K562 (cell line): ENCODE data around the gene OR2V2. TPM values are rescaled to one million over a fixed set of nuclear protein-coding genes. Genes with fewer than 3 reads are reported as not detected.

ENCODE experiments used
- CEBPG ChIP-seq, 3 experiments: fragments of 200-800 bp in 1 of 3; sonication (Bioruptor generic) in 1 of 3; sonication (generic) in 1 of 3; formaldehyde crosslinking in 1 of 3; IDR thresholded peaks in 2 of 3; conservative IDR thresholded peaks in 1 of 3; 2 replicates each; pipeline versions ENCODE4 v1.6.1 to v1.8.0; 2016 to 2022; ENCODE audit warnings: missing compliant biosample characterization in 2 of 3, missing genetic modification characterization in 2 of 3, mild to moderate bottlenecking in 1 of 3, missing genetic modification reagents in 1 of 3
- MEIS2 ChIP-seq: fragments of 450-650 bp; IDR thresholded peaks from 2 replicates; pipeline ENCODE4 v1.6.1; 2014; ENCODE audit warnings: mild to moderate bottlenecking; ENCODE audit not compliant: partially characterized antibody
- NR2C2 ChIP-seq, 2 experiments: fragments of 200-800 bp in 1 of 2; sonication (Bioruptor generic) in 1 of 2; sonication (generic) in 1 of 2; formaldehyde crosslinking in 1 of 2; IDR thresholded peaks; 2 replicates each; pipeline versions ENCODE4 v1.6.1 to v1.8.0; 2016 to 2022; ENCODE audit warnings: mild to moderate bottlenecking in 1 of 2, missing compliant biosample characterization in 1 of 2, missing genetic modification characterization in 1 of 2, missing genetic modification reagents in 1 of 2
- RAD21 ChIP-seq, 2 experiments: fragments of 250-450 bp in 1 of 2; fragments of 450-650 bp in 1 of 2; sonication (Bioruptor Pico) in 1 of 2; formaldehyde crosslinking in 1 of 2; IDR thresholded peaks in 1 of 2; conservative IDR thresholded peaks in 1 of 2; 2 replicates each; pipeline versions ENCODE4 v1.4.0 to v1.8.0; 2020 to 2022; ENCODE audit warnings: mild to moderate bottlenecking in 2 of 2, moderate library complexity in 1 of 2
- ZZZ3 ChIP-seq: fragments of 450-650 bp; IDR thresholded peaks from 2 replicates; pipeline ENCODE4 v1.6.1; 2016; ENCODE audit warnings: antibody characterized with exemption, mild to moderate bottlenecking, moderate library complexity
- polyA plus RNA-seq, 8 experiments: library from polyadenylated mRNA; depleted of rRNA in 4 of 8; stranded (reverse) in 5 of 8; unstranded in 3 of 8; fragments of >200 nt; fragmentation: Nextera tagmentation in 2 of 8; fragmentation: Illumina TruSeq in 1 of 8; extraction: Ambion mirVana in 2 of 8; extraction: Trizol in 1 of 8; gene quantifications; 2 replicates each; pipeline versions ENCODE4 v1.2.1 to v1.2.3, GENCODE V29; 2011 to 2014; ENCODE audit warnings: inconsistent platforms in 1 of 8, missing spikeins in 1 of 8
- total RNA-seq, 7 experiments: library from RNA; depleted of rRNA in 6 of 7; stranded (reverse); fragments of >200 nt in 6 of 7; fragmentation: Illumina TruSeq in 2 of 7; extraction: Trizol in 2 of 7; gene quantifications; 2 replicates each; pipeline versions ENCODE4 v1.2.1 to v1.2.3, GENCODE V29; 2011 to 2021; ENCODE audit warnings: low replicate concordance in 1 of 7
- TF ChIP-seq, protein P1 (sequence below), 3 experiments: IDR thresholded peaks in 2 of 3; conservative IDR thresholded peaks in 1 of 3; 2 replicates each; pipeline ENCODE4 v1.5.1; 2011 to 2012; ENCODE audit warnings: low read length in 3 of 3, mild to moderate bottlenecking in 3 of 3, control low read depth in 2 of 3, improper control_type of control experiment in 1 of 3, inconsistent platforms in 1 of 3, low read depth in 1 of 3, mixed read lengths in 1 of 3, moderate library complexity in 1 of 3; ENCODE audit not compliant: insufficient read depth in 2 of 3
- TF ChIP-seq, protein P2 (sequence below), 2 experiments: fragments of 450-650 bp; formaldehyde crosslinking in 1 of 2; IDR thresholded peaks; 2 replicates each; pipeline versions ENCODE4 v1.4.0 to v1.6.1; 2014 to 2020; ENCODE audit warnings: mild to moderate bottlenecking in 2 of 2, borderline replicate concordance in 1 of 2, low read depth in 1 of 2
- TF ChIP-seq, protein P3 (sequence below), 2 experiments: IDR thresholded peaks in 1 of 2; conservative IDR thresholded peaks in 1 of 2; 2 replicates each; pipeline ENCODE4 v1.6.1; 2016; ENCODE audit warnings: low read depth in 2 of 2, mild to moderate bottlenecking in 1 of 2, missing compliant biosample characterization in 1 of 2, missing genetic modification characterization in 1 of 2, moderate library complexity in 1 of 2

Gene OR2V2
- total and polyA plus RNA-seq, 9 of the 15 experiments (the other 6 are each of a cell fraction or from before 2014, with no cell fraction given): 0.01 TPM; not detected in 8

DNA sequence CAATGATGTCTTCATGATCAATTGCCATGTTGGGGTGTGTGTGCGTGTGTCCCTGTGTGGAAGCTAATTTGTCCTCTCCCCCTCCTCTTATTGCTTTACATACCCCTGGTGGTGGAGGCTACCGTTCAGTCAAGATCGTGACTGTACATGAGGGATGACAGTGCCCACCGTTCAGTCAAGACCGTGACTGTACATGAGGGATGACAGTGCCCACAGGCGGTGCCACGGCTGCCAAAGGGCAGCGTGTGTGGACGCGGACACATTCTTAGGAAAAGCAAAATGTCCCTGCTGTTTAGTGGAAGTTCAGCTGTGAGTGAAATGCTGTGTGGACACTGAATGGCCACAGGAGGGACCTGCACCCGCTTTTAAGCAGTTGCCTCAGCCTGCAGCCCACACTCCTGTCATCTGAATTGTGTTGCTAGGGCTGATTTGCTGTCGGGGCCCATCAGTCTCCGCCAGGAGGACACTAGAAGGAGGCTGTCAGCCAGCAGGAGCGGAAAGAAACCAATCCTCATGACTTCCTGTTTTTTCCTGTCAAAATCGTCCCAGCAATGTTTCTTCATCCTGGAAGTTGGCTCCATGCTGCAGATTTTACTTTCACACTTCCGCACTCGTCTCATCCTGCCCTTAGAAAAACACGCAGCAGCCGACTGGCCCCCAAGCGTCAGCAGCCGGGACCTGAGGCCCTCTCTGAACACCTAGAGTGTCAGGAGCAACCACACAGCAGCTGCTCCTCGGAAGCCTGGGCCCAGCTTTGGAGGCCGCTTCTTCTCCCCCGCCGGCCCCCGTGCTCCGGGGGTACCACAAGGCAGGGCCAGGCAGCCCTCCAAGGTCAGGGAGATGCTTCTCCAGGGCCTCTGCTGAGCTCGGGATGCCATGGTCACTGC lies 25.5 kb upstream of the OR2V2 start (continued):
- TF ChIP-seq, protein P1, sequence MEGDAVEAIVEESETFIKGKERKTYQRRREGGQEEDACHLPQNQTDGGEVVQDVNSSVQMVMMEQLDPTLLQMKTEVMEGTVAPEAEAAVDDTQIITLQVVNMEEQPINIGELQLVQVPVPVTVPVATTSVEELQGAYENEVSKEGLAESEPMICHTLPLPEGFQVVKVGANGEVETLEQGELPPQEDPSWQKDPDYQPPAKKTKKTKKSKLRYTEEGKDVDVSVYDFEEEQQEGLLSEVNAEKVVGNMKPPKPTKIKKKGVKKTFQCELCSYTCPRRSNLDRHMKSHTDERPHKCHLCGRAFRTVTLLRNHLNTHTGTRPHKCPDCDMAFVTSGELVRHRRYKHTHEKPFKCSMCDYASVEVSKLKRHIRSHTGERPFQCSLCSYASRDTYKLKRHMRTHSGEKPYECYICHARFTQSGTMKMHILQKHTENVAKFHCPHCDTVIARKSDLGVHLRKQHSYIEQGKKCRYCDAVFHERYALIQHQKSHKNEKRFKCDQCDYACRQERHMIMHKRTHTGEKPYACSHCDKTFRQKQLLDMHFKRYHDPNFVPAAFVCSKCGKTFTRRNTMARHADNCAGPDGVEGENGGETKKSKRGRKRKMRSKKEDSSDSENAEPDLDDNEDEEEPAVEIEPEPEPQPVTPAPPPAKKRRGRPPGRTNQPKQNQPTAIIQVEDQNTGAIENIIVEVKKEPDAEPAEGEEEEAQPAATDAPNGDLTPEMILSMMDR (IDR thresholded peaks at IDR 0.05 in 2 of 3, conservative IDR thresholded peaks at IDR 0.05 in 1 of 3; ENCODE audit: insufficient read depth in 2 of 3, low read depth in 1 of 3, low read length in 3 of 3): peak; percentile 49 to 61 (median 58); a peak in 5 of 6 replicates
- peak; percentile 48 for TF ChIP-seq CEBPG (CRISPR knock-in tag; IDR thresholded peaks at IDR 0.05)
- no peak for TF ChIP-seq CEBPG (tag; conservative IDR thresholded peaks at IDR 0.05 in 1 of 2, IDR thresholded peaks at IDR 0.05 in 1 of 2)
- TF ChIP-seq, protein P2, sequence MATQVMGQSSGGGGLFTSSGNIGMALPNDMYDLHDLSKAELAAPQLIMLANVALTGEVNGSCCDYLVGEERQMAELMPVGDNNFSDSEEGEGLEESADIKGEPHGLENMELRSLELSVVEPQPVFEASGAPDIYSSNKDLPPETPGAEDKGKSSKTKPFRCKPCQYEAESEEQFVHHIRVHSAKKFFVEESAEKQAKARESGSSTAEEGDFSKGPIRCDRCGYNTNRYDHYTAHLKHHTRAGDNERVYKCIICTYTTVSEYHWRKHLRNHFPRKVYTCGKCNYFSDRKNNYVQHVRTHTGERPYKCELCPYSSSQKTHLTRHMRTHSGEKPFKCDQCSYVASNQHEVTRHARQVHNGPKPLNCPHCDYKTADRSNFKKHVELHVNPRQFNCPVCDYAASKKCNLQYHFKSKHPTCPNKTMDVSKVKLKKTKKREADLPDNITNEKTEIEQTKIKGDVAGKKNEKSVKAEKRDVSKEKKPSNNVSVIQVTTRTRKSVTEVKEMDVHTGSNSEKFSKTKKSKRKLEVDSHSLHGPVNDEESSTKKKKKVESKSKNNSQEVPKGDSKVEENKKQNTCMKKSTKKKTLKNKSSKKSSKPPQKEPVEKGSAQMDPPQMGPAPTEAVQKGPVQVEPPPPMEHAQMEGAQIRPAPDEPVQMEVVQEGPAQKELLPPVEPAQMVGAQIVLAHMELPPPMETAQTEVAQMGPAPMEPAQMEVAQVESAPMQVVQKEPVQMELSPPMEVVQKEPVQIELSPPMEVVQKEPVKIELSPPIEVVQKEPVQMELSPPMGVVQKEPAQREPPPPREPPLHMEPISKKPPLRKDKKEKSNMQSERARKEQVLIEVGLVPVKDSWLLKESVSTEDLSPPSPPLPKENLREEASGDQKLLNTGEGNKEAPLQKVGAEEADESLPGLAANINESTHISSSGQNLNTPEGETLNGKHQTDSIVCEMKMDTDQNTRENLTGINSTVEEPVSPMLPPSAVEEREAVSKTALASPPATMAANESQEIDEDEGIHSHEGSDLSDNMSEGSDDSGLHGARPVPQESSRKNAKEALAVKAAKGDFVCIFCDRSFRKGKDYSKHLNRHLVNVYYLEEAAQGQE (IDR thresholded peaks at IDR 0.05; ENCODE audit: borderline replicate concordance): peak; percentile 36; the same call in 1 of the 2 replicates
- TF ChIP-seq, protein P2 (CRISPR knock-in tag; IDR thresholded peaks at IDR 0.05; ENCODE audit: low read depth): no peak
- TF ChIP-seq RAD21 (CRISPR knock-in tag; conservative IDR thresholded peaks at IDR 0.05 in 1 of 2, IDR thresholded peaks at IDR 0.05 in 1 of 2): peak in 1 of 2 experiments; percentile 58; a peak in 3 of 4 replicates
- TF ChIP-seq NR2C2 (CRISPR knock-in tag; IDR thresholded peaks at IDR 0.05): 0 out of 2 replicates have a peak, but pooled peaks have one; percentile 16
- no peak for TF ChIP-seq NR2C2 (tag; IDR thresholded peaks at IDR 0.05)
- TF ChIP-seq, protein P3, sequence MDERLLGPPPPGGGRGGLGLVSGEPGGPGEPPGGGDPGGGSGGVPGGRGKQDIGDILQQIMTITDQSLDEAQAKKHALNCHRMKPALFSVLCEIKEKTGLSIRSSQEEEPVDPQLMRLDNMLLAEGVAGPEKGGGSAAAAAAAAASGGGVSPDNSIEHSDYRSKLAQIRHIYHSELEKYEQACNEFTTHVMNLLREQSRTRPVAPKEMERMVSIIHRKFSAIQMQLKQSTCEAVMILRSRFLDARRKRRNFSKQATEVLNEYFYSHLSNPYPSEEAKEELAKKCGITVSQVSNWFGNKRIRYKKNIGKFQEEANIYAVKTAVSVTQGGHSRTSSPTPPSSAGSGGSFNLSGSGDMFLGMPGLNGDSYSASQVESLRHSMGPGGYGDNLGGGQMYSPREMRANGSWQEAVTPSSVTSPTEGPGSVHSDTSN (CRISPR knock-in tag; IDR thresholded peaks at IDR 0.05; ENCODE audit: low read depth): no peak
- TF ChIP-seq, protein P3 (tag; conservative IDR thresholded peaks at IDR 0.05; ENCODE audit: low read depth): peak; percentile 70
- peak; percentile 65 for TF ChIP-seq MEIS2
- TF ChIP-seq ZZZ3: no peak
